T-helper 1 cell treated with Interleukin-12 subunit alpha and Interleukin-12 subunit beta and Interleukin-4 antibody, amounts not matched to agents 30 μg/mL and 1 μg/mL, for 36 hours (primary cell): ENCODE data around the gene HOXB6.

ENCODE experiments used
- H3K27ac Mint-ChIP-seq: one replicate; pipeline ENCODE4 v1.8.0; 2021; ENCODE audit warnings: mild to moderate bottlenecking, mixed read lengths
- H3K27me3 Mint-ChIP-seq: one replicate; pipeline ENCODE4 v1.8.0; 2021; ENCODE audit warnings: low read depth, mixed read lengths
- H3K36me3 Mint-ChIP-seq: one replicate; pipeline ENCODE4 v1.8.0; 2021; ENCODE audit warnings: low read depth, mixed read lengths
- H3K4me1 Mint-ChIP-seq: one replicate; pipeline ENCODE4 v1.8.0; 2021; ENCODE audit warnings: low read depth, mixed read lengths
- H3K4me3 Mint-ChIP-seq: one replicate; pipeline ENCODE4 v1.8.0; 2021; ENCODE audit warnings: mild to moderate bottlenecking, moderate library complexity, mixed read lengths
- H3K9me3 Mint-ChIP-seq: one replicate; pipeline ENCODE4 v1.8.0; 2021; ENCODE audit warnings: mixed read lengths

Gene HOXB6

GRCh38 chr17:48619826-48620449 is 15.2 kb upstream of the HOXB6 start:
- no peak overlapping the region for H3K27ac Mint-ChIP-seq
- H3K27me3 Mint-ChIP-seq = peaks cover 96% of the 10 kb centered on the region
- peaks cover 18% of the 10 kb centered on the region for H3K4me1 Mint-ChIP-seq
- H3K9me3 Mint-ChIP-seq = no peaks in the 10 kb centered on the region
- H3K36me3 Mint-ChIP-seq = peaks cover 3% of the 10 kb centered on the region
- peak overlapping the region; percentile 26 for H3K4me3 Mint-ChIP-seq

- peak overlapping the region; percentile 62 for H3K27ac Mint-ChIP-seq
- peak overlapping the region; percentile 39 for H3K4me3 Mint-ChIP-seq
- peaks cover 25% of the 10 kb centered on the region for H3K4me1 Mint-ChIP-seq
- peaks cover 96% of the 10 kb centered on the region for H3K27me3 Mint-ChIP-seq
- peaks cover 3% of the 10 kb centered on the region for H3K36me3 Mint-ChIP-seq
- H3K9me3 Mint-ChIP-seq = no peaks in the 10 kb centered on the region
These were observed 13.6 kb upstream of the HOXB6 start for GRCh38 chr17:48618256-48618896.

DNA sequence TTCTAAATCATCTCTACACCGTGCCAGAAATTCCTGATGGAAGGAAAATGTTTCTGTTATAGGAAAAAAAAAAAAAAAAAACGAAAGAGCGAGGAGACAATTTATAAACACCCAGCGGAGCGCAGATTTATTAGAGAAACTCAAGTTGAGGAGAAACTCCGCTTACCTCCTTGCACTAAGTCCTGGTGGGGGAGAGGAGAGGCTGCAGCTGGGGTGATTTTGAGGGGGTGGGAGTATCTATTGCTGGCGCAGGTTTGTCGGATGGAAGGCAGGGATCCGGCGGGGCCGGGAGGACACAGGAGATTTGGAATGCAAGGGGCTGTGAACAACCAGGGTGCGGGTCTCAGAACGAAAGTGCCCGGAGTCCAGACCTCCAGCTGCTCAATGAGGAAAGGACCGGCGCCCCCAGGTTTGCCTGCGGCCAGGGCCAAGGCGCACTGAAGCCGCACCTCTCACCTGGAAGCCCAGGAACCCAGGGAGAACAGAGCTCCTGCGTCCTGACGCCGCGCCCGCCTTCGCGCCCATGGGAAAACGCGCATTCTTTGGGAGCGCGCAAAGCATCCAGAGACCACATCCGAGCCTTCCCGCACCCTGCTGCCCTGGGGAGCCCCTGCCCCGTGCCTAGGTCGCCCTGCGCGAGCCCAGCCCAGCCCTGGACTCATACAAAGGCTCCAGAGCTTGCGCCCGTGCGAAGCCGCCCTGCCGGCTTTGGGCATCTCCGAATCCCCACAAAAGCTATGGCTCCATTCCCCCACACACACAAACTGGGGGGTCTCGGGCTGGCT is 12.9 kb upstream of the HOXB6 start:
- Mint-ChIP-seq H3K27ac (peak overlapping the region; percentile 46), H3K36me3 (peaks cover 3% of the 10 kb centered on the region), H3K4me1 (peaks cover 29% of the 10 kb centered on the region), H3K9me3 (no peaks in the 10 kb centered on the region), H3K4me3 (no peak overlapping the region), H3K27me3 (peaks cover 94% of the 10 kb centered on the region)

- Mint-ChIP-seq H3K4me3 (no peak overlapping the region), H3K9me3 (no peaks in the 10 kb centered on the region), H3K27me3 (peaks cover 92% of the 10 kb centered on the region), H3K27ac (peak overlapping the region; percentile 46), H3K4me1 (peaks cover 33% of the 10 kb centered on the region), H3K36me3 (peaks cover 3% of the 10 kb centered on the region)
These were observed 12.1 kb upstream of the HOXB6 start for GRCh38 chr17:48616717-48617470.

DNA sequence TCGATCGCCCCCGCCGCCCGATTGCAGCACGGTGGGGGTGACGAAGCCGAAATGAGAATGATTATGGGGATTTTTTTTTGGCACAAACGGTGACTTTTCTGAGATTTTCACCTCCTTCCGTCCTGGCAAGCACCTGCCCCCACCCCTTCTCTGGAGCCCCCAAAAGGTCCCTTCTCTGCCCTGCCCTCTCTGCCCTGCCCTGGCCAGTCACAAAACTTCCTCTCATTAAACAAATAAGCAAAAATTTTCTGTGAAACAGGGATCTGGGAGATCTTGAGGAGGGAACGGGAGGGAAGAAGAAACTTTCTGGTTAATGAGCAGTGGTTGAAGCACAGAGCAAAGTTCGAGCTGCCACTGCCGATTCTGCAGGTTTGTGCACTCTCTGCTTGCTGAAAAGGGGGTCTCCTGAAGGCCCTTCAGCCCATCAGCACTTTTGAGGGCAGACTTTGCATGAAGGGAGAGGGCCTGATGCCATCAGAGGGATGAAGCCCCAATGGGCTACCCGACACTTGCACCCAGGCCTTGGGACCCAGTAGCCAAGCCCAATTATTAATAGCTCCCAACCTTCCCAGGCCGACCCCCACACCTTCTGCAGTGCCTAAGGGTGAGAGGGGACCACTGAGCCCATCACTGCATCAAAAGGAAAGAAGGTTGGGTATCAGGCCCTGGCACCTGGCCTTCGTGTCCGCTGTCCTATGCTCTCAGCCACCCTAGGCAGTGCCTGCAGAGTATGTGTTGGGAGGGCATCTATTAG is 11.4 kb upstream of the HOXB6 start:
- Mint-ChIP-seq H3K9me3 (no peaks in the 10 kb centered on the region), H3K4me1 (peaks cover 39% of the 10 kb centered on the region), H3K36me3 (peaks cover 3% of the 10 kb centered on the region), H3K27me3 (peaks cover 93% of the 10 kb centered on the region), H3K4me3 (no peak overlapping the region), H3K27ac (peak overlapping the region; percentile 37)

DNA sequence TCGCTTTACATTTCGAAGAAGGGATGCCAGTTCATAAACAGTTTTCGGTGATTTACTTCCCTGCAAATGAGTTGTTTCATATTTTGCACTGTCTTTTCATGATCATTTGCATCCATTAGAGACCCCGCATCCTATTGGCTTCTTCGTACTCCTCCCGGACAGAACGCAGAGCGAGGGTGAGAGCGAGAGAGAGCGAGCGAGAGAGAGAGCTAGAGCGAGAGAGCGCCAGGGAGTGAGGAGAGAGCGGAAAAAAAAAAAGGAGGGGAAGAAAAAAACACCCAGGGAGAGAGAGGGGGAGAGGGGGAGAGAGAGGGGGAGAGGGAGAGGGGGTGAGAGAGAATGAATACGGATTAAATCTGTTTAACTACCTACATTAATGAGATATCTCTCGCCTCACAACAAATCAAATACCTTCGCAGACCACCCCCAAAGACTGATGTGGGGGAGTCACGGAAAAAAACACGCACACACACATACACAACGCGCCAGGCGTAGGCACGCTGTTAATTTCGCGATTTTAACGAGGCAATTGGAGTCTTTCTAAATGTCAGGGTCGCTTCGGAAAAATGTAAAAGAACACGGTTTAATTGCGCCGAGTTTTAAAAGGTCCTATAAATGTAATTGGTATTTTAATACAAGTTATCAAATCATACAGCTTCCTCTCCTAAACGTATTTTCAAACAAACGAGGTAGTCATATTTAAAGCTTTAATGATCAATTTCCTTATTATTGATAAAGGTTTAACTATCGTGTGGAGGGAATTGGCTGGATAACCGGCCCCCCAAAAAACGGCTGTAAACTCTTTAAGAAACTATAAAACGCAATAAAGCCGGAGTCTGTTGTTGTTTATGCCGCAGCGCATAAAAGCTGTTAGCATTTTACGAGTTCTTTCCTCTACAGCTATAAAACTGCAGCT is 10.5 kb upstream of the HOXB6 start, which contains the start of gene HOXB8:
TSS of gene HOXB8 (minus strand) at position 246 of the 916 bp plus-strand sequence. CDS start 588 bp downstream, outside the sequence.
- H3K27ac Mint-ChIP-seq = peak within 1 kb of the TSS; percentile 64
- peaks cover 3% of the 10 kb centered on the region for H3K36me3 Mint-ChIP-seq
- no peaks in the 10 kb centered on the region for H3K9me3 Mint-ChIP-seq
- peak within 1 kb of the TSS; percentile 52 for H3K4me3 Mint-ChIP-seq
- peaks cover 89% of the 10 kb centered on the region for H3K27me3 Mint-ChIP-seq
- H3K4me1 Mint-ChIP-seq = peaks cover 45% of the 10 kb centered on the region

DNA sequence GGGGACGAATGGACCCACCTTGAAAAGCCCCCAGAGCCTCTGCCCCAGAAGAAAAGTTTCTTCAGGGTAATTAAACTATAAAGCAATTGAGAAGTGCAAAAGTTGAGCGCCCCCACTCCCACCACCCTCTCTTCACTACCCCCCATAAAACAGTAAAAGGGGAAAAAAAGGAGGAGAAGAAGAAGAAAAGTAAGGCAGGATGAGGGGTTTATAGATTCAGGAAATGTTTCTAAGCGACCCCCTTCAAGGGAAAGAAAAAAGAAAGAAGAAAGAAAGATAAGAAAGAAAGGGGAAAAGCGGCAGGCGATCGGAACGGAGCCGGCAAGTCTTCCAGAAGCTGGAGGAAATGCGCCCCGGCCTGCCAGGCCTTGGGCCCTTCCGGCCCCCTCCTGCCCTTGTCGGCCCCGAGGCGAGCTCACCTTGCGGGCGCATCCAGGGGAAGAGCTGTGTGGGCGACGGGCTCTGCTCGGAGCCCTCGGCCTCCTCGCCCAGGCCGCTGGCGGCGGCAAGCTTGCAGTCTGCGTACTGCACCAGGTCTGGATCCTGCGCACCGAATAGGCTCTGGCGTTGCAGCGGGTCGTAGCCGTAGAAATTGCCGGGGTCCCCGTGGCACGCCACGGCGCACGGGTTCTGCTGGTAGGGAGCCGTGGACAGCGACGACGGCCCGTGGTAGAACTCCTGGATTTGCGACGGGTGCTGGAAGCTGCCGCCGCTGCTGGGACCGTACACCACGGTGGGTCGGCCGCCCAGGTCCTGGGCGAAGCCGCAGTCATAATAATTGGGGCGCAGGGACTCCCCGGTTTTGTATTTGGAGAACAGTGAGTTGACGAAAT is 9.3 kb upstream of the HOXB6 start:
- peaks cover 87% of the 10 kb centered on the region for H3K27me3 Mint-ChIP-seq
- peaks cover 3% of the 10 kb centered on the region for H3K36me3 Mint-ChIP-seq
- H3K9me3 Mint-ChIP-seq = no peaks in the 10 kb centered on the region
- H3K27ac Mint-ChIP-seq = peak overlapping the region; percentile 81
- peaks cover 45% of the 10 kb centered on the region for H3K4me1 Mint-ChIP-seq
- peak overlapping the region; percentile 53 for H3K4me3 Mint-ChIP-seq

GRCh38 chr17:48612854-48613691 is 8.3 kb upstream of the HOXB6 start:
- Mint-ChIP-seq H3K9me3 (no peaks in the 10 kb centered on the region), H3K27ac (peak overlapping the region; percentile 43), H3K36me3 (peaks cover 3% of the 10 kb centered on the region), H3K4me1 (peaks cover 39% of the 10 kb centered on the region), H3K4me3 (peak overlapping the region; percentile 85), H3K27me3 (peaks cover 85% of the 10 kb centered on the region)

DNA sequence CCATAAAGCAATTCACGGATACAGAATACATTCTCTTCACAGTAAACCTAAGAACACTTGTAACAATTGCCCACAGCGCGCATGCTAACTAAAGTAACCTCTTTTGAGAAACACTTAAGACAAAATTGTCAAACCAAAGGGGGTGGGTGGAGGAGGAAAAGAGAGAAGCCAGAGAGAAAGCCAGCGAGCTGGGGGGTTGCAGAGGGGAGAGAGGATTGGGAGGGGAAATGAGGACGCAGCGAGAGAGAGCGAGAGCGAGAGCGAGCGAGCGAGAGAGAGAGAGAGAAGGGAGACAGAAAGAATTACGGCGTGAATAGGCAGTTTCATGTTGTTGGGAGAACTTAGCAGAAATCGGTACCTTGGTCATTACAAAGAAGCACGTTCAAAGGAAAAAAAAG is 7.7 kb upstream of the HOXB6 start:
- H3K9me3 Mint-ChIP-seq = no peaks in the 10 kb centered on the region
- H3K27me3 Mint-ChIP-seq = peaks cover 86% of the 10 kb centered on the region
- peaks cover 3% of the 10 kb centered on the region for H3K36me3 Mint-ChIP-seq
- H3K27ac Mint-ChIP-seq = peak overlapping the region; percentile 34
- H3K4me1 Mint-ChIP-seq = peaks cover 37% of the 10 kb centered on the region
- H3K4me3 Mint-ChIP-seq = peak overlapping the region; percentile 74

DNA sequence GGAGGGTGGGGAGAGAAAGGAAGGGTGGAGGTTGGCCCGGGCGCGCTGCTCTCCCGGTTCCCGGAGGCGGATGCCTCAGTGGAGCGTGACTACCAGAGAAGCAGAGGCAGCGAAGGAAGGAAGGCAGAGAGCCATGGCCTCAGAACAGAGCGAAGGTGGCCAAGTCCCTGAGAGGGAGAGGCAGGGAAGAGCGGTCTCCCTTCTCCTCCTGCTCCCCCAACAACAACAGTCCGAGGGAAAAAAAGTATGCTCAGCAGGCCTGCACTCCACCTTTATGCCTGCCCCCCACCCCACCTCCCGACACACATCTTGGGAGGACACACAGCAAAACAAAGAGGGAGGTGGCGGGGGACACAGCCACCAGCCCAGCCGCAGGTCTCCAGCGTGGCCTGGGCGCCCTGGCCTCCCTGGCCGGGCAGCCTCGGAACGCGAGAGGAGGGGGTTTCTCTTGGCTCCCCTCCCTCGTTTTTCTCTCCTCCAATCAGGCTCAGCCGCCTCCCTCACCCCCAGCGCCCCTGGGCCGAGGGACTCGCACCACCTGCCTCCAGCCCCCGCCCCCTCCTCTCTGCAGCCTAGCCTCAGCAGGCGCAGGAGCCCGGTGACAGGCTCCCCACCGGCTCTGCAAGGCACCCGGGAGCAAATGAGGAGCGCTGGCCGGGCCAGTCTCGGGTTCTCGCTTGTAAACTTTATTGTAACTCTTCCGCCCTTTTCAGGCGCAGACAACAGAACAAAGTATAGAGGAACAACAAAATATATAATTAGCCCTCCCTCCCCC is 7.1 kb upstream of the HOXB6 start:
- Mint-ChIP-seq H3K27ac (peak overlapping the region; percentile 50), H3K9me3 (no peaks in the 10 kb centered on the region), H3K4me3 (peak overlapping the region; percentile 91), H3K4me1 (peaks cover 32% of the 10 kb centered on the region), H3K27me3 (peaks cover 86% of the 10 kb centered on the region), H3K36me3 (no peaks in the 10 kb centered on the region)

DNA sequence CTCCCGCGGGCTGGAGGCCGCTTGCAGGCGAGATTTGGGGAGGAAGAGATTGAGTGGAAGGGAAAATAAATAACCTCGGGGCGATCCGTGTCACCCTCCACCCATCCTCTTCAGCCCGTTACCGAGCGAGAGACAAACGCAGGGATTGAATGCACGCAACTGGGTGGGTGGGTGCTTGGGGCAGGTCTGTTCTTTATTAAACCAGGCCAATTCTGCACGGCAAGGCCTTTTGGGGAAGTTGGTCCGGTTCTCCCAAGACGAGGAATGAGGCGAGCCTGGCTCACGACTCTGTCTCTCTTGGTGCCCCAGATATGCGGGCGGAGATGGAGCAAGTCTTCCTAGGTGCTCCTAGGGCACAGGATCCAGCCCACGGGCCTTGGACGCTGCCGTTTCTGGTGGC is 6.4 kb upstream of the HOXB6 start:
- Mint-ChIP-seq H3K9me3 (no peaks in the 10 kb centered on the region), H3K27ac (peak overlapping the region; percentile 50), H3K4me3 (peak overlapping the region; percentile 91), H3K4me1 (peaks cover 32% of the 10 kb centered on the region), H3K36me3 (no peaks in the 10 kb centered on the region), H3K27me3 (peaks cover 85% of the 10 kb centered on the region)
